HG02763 (cell line): ENCODE measurements around the gene TTC34.

ENCODE experiments used
- ATAC-seq: cut with Tn5 transposase; IDR thresholded peaks from one replicate; pipeline ENCODE4 v1.9.1; 2021; ENCODE audit warnings: mild to moderate bottlenecking, moderate library complexity; ENCODE audit not compliant: unreplicated experiment

Gene TTC34

GRCh38 chr1:2609319-2610035, 192.0 kb downstream of the TTC34 start:
- no peak for ATAC-seq

- ATAC-seq: no peak
Measured at GRCh38 chr1:2607641-2608091, 193.8 kb downstream of the TTC34 start.

DNA sequence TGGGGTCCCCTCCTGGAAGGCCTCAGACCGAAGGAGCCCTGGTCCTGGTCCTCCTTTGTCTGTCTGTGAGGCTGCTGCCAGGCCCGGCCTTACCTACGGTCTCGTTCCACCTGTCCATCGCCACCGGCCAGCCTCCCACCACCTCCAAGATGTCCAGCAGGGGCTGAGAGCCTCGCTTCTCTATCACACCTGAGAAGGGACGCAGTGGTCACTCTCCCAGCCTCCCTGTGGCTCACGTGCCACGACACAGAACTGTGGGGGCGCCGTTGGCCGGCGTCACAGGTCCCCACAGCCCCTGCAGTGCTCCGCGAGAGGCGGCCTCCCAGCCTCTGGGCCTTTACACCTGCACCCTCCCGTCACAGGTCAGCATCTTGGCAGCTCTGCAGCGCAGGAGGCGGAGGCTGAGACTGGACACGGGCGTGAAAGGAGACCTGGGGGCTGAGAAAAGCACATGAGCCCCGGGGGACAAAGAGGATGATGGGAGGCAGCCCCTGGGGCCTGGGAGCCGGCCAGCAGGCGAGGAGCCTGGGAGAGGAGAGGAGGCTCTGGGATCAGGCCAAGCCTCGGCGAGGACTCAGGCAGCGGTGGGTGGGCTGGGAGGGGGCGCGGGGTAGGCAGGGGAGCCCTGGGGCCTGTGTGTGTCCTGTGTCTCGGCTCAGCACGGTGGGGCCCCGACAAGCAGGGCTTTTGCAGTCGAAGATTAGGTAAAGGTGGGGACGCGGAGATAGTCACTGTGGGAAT, 194.4 kb downstream of the TTC34 start:
- ATAC-seq: no peak

- ATAC-seq: no peak
Measured at GRCh38 chr1:2606396-2606880, 195.1 kb downstream of the TTC34 start.

DNA sequence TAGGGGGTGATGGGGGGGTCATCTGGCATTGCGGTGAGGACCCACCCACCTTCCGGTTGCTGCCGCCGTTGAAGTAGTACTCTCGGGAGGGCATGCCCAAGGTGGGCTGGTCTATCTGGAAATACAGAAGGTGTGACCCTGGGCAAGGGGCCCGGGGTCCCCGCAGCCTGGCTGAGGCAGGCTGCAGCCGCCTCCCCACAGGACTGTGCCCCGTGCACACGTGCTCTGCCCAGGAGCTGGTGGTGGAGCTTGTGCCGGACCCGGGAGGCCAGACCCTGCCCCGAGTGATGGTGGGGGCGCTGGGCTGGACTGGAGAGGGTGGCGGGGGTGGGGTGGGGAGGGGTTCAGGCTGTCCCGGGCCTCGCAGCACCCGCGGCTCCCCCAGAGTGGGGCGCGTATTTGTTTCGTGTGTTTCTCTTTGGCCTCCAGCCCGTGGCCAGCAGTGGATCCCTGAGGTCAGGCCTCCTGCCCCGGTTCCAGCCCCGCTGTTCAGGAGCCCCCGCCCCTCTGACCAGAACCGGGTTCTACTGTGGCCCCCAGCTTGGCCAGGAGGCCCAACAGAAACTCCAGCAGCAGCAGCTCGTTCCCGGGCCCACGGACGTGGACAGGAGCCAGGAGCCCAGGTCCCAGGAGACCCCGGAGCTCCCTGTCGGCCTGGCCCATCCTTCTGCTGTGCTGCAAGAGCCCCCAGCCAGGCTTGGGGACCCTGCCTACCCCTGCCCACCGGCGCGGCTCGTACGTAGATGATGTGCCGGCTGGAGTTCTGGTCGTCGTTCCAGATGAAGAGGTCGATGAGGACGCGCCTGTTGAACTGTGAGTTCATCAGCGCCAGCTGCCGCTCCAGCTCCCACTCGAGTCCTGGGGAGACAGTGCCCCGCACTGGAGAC, 195.7 kb downstream of the TTC34 start:
- no peak for ATAC-seq

- ATAC-seq: no peak
Measured at GRCh38 chr1:2604844-2605508, 196.5 kb downstream of the TTC34 start.

DNA sequence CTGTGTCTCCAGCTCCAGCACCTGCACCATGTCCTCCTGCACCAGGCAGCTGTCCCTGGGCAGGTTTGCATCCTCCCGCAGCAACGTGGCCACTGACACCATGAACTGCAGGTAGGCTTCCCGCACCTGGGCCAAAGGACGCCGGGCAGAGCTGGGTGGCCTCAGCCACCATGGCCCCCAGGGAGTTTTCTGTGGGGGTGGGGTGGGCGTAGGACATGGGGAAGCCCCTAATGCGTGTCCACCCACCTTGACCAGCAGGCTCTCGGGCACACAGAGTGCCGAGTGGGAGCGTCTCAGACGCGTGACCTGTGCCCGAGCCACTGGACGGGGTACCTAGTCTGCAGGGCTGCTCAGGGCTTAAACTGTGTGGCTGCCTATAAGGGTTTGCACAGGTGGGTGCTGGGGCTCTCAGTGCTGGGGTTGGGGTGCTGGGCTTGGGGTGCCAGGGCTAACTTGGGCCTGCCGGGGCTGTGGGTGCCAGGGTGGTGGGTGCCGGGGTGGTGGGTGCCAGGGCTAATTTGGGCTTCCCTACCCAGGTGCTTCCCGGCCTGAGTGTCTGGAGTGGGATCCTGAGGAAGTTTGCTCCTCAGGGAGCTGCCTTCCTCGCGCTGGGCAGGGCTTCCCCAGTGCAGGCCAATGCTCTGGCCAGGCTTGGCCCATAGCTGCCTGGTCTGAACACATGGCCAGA, 197.2 kb downstream of the TTC34 start:
- ATAC-seq: no peak

- ATAC-seq: no peak
Measured at GRCh38 chr1:2603521-2604155, 197.9 kb downstream of the TTC34 start.

DNA sequence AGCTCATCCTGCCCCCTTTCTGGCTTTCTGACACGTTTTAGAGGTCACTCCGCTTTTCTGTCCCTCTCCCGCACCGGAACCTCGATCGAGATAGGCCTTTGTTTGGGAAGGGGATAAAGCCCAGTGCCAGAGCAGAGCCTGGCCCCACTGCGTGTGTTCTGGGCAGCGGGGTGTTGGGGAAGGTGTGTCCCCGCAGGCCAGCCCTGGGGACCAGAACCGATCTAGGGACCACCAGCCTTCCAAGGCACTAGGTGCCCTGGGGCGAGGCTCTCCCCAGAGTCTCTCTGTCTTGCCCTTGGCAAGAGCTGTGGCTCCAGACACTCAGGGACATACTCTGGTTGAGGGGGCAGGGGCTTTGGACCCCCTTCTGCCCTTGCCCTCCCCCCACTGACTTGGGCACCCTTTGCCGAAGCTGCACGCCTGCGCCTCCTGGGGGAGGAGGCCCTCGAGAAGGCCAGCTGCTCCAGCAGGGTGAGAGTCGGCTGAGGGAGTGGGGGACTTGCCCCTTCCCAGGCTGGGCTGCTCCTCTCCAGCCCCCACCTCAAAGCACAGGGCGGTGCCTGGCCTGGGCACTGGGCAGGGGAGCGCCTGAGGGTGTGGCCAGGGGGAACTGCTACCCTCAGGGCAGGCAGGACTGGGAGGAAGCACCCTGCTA, 198.5 kb downstream of the TTC34 start:
- ATAC-seq: no peak

DNA sequence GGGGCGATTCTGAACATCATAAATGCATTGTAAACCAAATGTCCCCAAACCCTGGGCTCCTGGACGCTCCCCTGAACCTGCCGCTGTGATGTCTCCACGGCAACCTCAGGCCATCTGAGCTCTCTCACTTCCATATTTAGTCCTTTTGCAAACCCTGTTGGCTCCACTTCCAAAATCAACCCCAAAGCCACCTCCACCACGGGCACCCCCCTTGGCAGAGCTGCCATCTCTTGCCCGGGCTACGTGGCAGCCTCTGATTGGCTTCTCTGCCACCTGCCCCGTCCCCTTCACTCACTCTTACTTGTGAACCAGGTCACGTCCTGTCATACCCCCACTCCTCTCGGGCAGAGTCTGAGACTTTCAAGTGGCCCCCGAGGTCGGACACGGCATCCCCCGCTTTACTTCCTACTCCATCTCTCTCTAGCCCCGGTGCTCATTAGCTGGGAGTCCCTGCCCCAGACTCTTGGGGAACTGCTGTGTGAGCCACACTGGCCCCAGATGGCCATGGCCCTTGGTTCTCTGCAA, 199.1 kb downstream of the TTC34 start:
- ATAC-seq: no peak

DNA sequence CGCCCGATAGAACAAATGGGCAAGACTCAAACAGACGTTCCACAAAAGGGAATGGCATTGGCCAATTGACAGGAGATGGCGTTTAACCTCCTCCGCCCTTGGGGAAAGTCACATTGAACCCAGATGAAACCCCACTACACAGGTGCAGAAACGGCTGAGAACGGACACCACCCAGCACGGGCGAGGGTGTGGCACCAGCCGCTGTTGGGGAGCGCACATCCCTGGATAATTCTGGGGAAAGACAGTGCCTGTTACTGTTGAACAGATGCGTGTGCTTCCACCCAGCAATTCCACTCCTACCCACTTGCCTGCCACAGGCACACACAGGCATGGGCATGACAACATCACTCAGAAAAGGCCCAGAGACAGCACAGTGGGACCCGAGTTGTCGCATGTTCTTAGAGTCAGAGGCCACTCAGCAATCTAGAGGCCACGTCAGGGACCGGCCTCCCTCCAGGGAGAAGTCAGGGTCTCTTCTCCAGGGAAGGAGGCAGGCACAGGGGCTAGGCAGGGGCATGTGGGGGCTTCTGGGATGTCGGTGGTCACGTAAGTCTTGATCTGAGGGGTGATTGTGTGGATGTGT, 199.7 kb downstream of the TTC34 start:
- no peak for ATAC-seq

- no peak for ATAC-seq
Measured at GRCh38 chr1:2598329-2598931, 203.1 kb downstream of the TTC34 start.

GRCh38 chr1:2597441-2598328, 203.8 kb downstream of the TTC34 start:
- no peak for ATAC-seq

- no peak for ATAC-seq
Measured at GRCh38 chr1:2596530-2597333, 204.8 kb downstream of the TTC34 start.

DNA sequence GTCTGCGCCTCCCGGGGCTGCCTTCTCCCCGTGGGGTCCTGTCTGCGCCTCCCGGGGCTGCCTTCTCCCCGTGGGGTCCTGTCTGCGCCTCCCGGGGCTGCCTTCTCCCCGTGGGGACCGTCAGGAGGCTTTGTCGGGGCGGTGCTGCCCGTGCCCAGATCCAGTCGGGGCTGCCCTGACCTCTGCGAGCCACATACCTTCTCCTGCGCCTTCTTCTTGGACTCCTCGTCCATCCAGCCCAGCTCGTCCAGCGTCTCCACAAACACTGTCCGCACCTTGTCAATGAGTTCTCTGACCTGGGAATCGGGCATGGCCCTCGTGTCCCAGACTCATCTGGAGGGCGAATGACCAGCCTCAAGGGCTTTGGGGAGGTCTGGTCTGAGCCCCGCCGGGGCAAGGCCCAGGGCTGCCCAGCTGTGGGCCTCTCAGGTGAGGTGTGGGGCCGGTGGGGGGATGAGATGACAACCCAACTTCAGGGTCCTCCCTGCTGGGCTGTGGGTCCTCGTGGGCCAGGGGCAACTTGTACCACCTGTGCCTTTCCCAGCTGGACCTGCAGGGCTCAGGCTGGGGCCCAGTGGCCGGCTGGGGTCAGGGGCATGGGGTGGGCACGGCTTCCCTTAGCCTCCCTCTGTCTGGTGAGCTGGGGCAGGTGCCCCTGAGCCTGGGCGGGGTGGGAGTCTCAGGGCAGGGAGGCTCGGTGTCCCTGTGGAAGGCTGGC, 205.5 kb downstream of the TTC34 start:
- no peak for ATAC-seq
